ENCODE results near the gene TMEM145. TPM values are rescaled to one million over a fixed set of nuclear protein-coding genes. Genes with fewer than 3 reads are reported as not detected.

TMEM145 gene
- total RNA-seq, 1 experiment from 2014 or later: 1.2 TPM

DNA sequence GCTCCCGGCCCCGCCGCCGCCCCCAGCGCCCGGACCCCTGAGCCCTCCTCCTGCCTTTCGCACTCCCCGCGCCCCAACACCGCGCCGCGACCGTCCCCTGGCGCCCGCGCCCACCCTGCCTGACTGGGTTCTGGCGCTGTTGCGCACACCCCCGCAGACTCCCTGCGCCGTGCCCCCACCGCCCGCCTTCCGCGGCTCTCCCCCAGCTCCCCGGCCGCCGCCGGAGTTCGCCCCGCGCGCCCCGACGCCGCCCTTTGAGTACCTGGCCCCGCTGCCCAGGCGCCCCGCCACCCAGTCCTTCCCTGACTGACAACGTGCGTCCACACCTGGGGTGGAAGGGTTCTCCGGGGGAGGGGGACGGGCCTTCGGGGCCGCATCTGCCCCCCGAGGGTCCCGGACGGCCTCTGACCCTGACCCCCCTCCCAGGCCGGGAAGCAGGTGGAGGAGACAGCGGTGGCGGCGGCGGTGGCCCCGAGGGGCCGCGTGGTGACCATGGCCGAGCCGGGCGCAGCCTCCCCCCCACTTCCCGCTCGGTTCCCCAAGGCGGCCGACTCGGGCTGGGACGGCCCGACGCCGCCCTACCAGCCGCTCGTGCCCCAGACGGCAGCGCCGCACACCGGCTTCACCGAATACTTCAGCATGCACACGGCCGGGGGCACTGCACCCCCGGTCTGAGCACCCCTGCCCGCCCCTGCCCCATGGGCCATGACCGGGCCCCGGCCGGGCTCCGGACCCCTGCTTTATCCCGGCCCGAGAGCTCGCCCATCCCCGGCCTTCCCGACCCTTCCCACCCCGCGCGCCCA lies 10.9 kb downstream of the TMEM145 start:
- intact Hi-C loops (cut with micrococcal nuclease; ENCODE audit: unreplicated experiment): loop anchor here (2.0 kb wide), 2 partner anchors 73 to 191 kb away; partner anchors contain the start of gene POU2F2
- ChIA-PET POLR2A (ENCODE audit: unreplicated experiment) (no interaction called here), CTCF (no interaction called here)
- Histone ChIP-seq H3K9me3 (ENCODE audit: insufficient read depth, low read depth) (no peaks in the 10 kb centered on the region), H3K79me2 (ENCODE audit: low read depth) (peaks cover 21% of the 10 kb centered on the region), H3K36me3 (ENCODE audit: low read depth) (no peaks in the 10 kb centered on the region), H2AFZ (no peak overlapping the region), H3K4me1 (replicated peaks; ENCODE audit: insufficient read depth) (peaks cover 14% of the 10 kb centered on the region), H3F3A (ENCODE audit: insufficient read depth, low read depth) (0 out of 2 replicates have a peak, but pooled peaks cover 6% of the 10 kb centered on the region), H3K4me3 (no peak overlapping the region), H3K9me2 (ENCODE audit: insufficient read depth) (no peaks in the 10 kb centered on the region), H3K4me2 (no peak overlapping the region), H3K27me3 (ENCODE audit: insufficient read depth, low read depth) (no peaks in the 10 kb centered on the region), H3K27ac (no peak overlapping the region), H4K20me1 (ENCODE audit: insufficient read depth) (no peaks in the 10 kb centered on the region)
- BruUV-seq (replicated peaks): no TSS peak
- no peak for TF ChIP-seq EZH2 (IDR thresholded peaks at IDR 0.05; ENCODE audit: low read depth)
- TF ChIP-seq, protein P1, sequence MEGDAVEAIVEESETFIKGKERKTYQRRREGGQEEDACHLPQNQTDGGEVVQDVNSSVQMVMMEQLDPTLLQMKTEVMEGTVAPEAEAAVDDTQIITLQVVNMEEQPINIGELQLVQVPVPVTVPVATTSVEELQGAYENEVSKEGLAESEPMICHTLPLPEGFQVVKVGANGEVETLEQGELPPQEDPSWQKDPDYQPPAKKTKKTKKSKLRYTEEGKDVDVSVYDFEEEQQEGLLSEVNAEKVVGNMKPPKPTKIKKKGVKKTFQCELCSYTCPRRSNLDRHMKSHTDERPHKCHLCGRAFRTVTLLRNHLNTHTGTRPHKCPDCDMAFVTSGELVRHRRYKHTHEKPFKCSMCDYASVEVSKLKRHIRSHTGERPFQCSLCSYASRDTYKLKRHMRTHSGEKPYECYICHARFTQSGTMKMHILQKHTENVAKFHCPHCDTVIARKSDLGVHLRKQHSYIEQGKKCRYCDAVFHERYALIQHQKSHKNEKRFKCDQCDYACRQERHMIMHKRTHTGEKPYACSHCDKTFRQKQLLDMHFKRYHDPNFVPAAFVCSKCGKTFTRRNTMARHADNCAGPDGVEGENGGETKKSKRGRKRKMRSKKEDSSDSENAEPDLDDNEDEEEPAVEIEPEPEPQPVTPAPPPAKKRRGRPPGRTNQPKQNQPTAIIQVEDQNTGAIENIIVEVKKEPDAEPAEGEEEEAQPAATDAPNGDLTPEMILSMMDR (conservative IDR thresholded peaks at IDR 0.05): no peak
- DNase-seq: no peak

DNA sequence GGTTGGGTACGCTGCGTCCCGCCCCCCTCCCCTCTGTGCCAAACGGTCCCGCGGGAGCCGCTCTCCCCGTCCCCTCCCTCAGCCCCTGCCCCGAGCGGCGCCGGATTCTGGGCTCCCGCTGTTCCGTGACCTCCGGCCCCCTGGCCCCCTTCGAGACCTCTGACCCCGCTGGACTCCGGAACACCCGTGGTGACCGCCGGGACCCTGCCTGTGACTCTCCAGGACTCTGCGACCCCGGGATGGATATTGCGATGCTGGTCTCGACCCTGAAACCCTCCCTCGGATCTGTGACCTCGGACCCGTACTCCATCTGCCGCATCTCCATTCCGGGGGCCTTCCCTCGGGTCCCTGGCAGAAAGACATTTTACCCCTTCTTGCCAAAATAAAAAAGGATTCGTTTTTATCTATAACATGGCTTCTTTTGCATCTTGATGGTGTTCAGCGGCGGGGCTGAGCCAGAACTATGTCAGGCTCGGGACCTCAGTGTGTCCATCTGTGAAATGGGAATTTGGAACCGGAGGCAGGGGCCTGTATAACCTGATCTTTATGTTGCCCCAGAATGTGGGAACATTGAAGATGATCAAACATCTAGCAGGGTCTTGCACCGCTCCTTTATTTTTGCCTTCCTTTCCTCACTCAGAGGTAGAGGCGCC lies 11.7 kb downstream of the TMEM145 start:
- no peaks in the 10 kb centered on the region for H4K20me1 ChIP-seq (ENCODE audit: insufficient read depth)
- no peak for DNase-seq
- H3K9me3 ChIP-seq (ENCODE audit: insufficient read depth, low read depth): no peaks in the 10 kb centered on the region
- no peaks in the 10 kb centered on the region for H3K9me2 ChIP-seq (ENCODE audit: insufficient read depth)
- H3K79me2 ChIP-seq (ENCODE audit: low read depth): peaks cover 21% of the 10 kb centered on the region
- intact Hi-C loops (cut with micrococcal nuclease; ENCODE audit: unreplicated experiment): loop anchor here (1.0 to 5.0 kb wide), 7 partner anchors 22 to 216 kb away; partner anchors contain the start of genes PAFAH1B3, POU2F2 and PRR19
- H2AFZ ChIP-seq: no peak overlapping the region
- ChIA-PET CTCF (no interaction called here), POLR2A (ENCODE audit: unreplicated experiment) (no interaction called here)
- peak overlapping the region; percentile 44; the same call in 1 of the 2 replicates for H3K4me3 ChIP-seq
- H3K36me3 ChIP-seq (ENCODE audit: low read depth): no peaks in the 10 kb centered on the region
- TF ChIP-seq, protein P1 (conservative IDR thresholded peaks at IDR 0.05): peak; percentile 85
- no peak for TF ChIP-seq EZH2 (IDR thresholded peaks at IDR 0.05; ENCODE audit: low read depth)
- H3K4me1 ChIP-seq (replicated peaks; ENCODE audit: insufficient read depth): peaks cover 14% of the 10 kb centered on the region
- no peak overlapping the region for H3K27ac ChIP-seq
- H3F3A ChIP-seq (ENCODE audit: insufficient read depth, low read depth): 0 out of 2 replicates have a peak, but pooled peaks cover 6% of the 10 kb centered on the region
- no TSS peak for BruUV-seq (replicated peaks)
- no peaks in the 10 kb centered on the region for H3K27me3 ChIP-seq (ENCODE audit: insufficient read depth, low read depth)
- peak overlapping the region; percentile 65 for H3K4me2 ChIP-seq

DNA sequence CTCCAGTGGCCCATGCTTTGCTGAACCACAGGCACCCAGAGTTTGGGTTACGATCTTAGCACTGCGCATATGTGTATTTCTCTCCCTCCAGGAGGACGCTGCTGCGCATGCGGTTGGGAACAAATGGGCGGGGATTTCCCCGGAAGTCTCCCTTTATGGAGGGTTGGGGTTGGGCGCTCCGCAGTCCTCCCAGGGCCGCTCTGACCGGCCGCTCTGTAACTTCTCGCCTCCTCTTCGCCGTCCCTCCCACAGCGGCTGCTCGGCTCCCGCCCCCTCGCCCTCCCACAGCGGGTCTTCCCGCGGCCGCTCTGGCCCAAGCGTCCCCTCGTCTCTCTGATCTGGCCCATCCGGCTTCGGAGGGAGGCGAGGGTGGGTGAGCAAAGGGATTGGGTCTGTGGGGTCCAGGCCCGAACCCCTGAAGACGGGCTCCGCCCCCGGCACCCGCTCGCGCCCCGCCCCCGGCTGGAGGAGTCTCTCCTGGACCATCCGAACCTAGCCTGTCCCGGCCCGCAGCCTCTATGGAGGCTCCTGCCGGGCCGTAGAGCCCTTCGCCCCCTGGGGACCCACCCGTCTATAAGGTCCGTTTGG lies 12.3 kb downstream of the TMEM145 start, which contains the start of gene MEGF8:
Gene MEGF8, plus strand, starts transcription at position 328 of the 588 bp plus-strand sequence. CDS start 609 bp downstream, outside the sequence.
- H3F3A ChIP-seq (ENCODE audit: insufficient read depth, low read depth): 0 out of 2 replicates have a peak, but pooled peaks cover 6% of the 10 kb centered on the region
- H3K9me2 ChIP-seq (ENCODE audit: insufficient read depth): no peaks in the 10 kb centered on the region
- H3K4me2 ChIP-seq: peak within 1 kb of the TSS; percentile 96
- H2AFZ ChIP-seq: peak within 1 kb of the TSS; percentile 98
- intact Hi-C loops (cut with micrococcal nuclease; ENCODE audit: unreplicated experiment): loop anchor here (1.0 to 5.0 kb wide), 7 partner anchors 23 to 217 kb away; partner anchors contain the start of genes PAFAH1B3, POU2F2 and PRR19
- no peaks in the 10 kb centered on the region for H3K27me3 ChIP-seq (ENCODE audit: insufficient read depth, low read depth)
- H3K79me2 ChIP-seq (ENCODE audit: low read depth): peaks cover 21% of the 10 kb centered on the region
- H3K36me3 ChIP-seq (ENCODE audit: low read depth): no peaks in the 10 kb centered on the region
- H4K20me1 ChIP-seq (ENCODE audit: insufficient read depth): no peaks in the 10 kb centered on the region
- H3K9me3 ChIP-seq (ENCODE audit: insufficient read depth, low read depth): no peaks in the 10 kb centered on the region
- ChIA-PET CTCF (no interaction called here), POLR2A (ENCODE audit: unreplicated experiment) (no interaction called here)
- no peak within 1 kb of the TSS for H3K27ac ChIP-seq
- BruUV-seq (replicated peaks): TSS peak; percentile 39
- H3K4me1 ChIP-seq (replicated peaks; ENCODE audit: insufficient read depth): peaks cover 14% of the 10 kb centered on the region
- H3K4me3 ChIP-seq: peak within 1 kb of the TSS; percentile 94
- DNase-seq: peak; percentile 96 to 98
- TF ChIP-seq EZH2 (IDR thresholded peaks at IDR 0.05; ENCODE audit: low read depth): no peak
- TF ChIP-seq, protein P1 (conservative IDR thresholded peaks at IDR 0.05): no peak; the same call in 1 of the 2 replicates

Data from PC-9 (cell line).